HG02885 (cell line): ENCODE results near the gene PPTC7.
"Not testable (repeated sequence)": the region's sequence is repeated elsewhere in the genome, so short reads cannot be mapped to it uniquely, and the experiment has no call there.

ENCODE experiments used
- ATAC-seq: cut with Tn5 transposase; IDR thresholded peaks from one replicate; pipeline ENCODE4 v1.9.1; 2021; ENCODE audit warnings: mild to moderate bottlenecking; ENCODE audit not compliant: unreplicated experiment, poor library complexity

The PPTC7 gene

DNA sequence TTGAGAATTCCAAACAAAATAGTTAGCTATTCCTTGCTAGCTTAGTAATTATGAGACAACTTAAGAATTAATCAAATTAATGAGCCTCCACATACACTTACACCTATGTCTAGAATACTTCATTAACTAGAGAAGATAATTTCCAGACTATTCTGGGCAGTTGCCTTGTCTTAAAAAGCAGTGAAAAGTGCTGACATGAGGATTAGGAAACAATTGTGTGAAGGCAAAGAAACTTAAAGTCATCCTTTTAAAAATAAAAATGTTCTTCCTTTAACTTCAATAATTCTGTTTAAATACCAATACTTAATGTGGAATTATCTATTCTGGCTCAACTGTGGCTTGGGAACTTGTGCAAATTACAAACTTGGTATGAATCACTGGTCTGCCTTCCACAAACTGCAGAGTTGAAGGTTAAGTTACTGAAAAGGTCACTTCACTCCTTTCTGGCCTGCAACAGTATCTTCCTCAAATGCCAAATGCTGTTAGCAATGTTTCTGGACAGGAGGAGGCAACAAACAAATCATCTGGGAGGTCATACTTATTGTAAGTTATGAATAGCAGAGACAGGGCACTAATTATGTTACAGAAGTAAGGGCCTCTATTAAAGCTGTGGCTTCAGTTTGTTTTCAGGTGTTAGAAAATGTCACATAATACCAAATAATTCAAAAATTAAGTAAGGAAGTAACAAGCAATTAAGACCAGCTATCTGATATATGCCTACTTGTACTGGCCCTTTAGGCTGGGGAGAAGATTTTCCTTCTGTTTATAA is 19.2 kb downstream of the PPTC7 start:
- ATAC-seq: no peak

DNA sequence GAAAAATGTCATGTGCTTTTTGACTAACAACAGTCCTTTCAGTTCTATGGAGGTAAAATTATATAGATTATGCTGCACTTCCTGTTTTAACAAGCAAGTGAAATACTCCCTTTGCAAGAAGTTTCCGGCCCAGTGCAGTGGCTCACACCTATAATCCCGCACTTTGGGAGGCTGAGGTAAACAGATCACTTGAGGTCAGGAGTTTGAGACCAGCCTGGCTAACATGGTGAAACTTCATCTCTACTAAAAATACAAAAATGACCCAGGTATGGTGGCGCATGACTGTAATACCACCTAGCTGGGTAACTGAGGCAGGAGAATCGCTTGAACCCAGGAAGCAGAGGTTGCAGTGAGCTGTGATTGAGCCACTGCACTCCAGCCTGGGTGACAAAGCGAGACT is 20.7 kb downstream of the PPTC7 start:
- ATAC-seq: not testable (repeated sequence)

DNA sequence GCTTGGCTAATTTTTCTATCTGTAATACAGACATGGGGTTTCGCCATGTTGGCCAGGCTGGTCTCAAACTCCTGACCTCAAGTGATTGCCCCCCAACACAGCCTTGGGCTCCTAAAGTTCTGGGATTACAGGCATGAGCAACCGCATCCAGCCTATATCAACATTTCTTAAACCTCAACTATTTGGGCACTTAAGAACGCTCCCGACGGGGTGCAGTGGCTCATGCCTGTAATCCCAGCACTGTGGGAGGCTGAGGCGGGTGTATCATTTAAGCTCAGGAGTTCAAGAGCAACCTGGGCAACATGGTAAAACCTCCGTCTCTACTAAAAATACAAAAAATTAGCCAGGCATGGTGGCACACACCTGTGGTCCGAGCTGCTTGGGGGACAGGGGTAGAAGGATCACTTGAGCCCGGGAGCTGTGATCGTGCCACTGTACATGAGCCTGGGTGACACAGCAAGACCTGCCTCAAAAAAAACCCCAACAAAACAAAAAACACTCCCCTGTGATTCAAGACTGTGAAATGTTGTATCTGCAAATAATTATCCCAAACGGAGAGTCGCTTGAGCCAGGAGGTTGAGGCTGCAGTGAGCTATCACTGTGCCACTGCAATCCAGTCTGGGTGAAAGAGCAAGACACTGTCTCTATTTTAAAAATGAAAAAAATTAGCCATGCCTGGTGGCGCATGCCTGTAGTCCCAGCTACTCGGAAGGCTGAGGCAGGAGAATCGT is 21.5 kb downstream of the PPTC7 start:
- ATAC-seq: no peak

DNA sequence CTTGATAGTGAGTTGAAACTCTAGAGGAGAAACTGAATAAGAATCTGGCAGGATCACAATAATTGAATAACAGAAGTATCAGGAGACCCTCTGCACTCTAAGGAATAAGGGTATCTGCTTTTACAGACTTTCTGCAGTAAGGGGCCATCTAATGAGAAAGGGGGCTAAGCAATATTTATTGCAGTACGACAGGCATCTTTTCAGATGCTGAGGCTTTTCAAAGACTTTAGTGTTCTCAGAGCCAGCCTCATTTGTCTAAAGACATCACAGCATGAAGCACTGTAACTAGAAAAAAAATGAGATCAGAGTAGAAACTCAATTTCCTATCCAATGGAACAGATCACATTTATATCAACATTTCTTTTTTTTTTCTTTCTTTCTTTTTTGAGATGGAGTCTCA is 22.2 kb downstream of the PPTC7 start:
- no peak for ATAC-seq

DNA sequence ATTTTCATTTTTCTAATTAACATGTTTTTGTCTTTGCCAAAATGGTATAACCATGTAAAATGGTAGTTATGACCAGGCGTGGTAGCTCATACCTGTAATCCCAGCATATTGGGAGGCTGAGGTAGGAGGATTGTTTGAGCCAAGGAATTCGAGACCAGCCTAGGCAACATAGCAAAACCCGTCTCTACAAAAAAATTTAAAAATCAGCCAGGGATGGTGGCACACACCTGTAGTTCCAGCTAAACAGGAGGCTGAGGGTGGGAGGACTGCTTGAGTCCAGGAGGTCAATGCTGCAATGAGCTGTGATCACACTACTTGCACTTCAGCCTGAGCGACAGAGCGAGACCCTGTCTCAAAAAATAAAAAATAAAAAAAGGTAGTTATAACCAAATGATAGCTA is 23.1 kb downstream of the PPTC7 start:
- ATAC-seq: no peak

DNA sequence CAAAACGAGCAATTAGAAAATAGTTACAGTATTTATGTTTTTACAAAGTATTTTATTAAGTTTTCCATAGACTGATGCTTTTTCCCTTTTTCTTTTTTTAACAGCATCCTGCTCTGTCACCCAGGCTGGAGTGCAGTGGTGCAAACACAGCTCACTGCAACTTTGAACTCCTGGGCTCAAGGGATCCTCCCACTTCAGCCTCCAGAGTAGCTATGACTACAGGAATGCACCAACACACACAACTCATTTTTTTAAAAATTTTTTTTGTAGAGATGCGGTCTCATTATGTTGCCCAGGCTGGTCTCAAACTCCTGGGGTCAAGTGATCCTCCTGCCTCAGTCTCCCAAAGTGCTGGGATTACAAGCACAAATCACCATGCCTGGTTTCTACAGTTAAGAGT is 24.2 kb downstream of the PPTC7 start:
- not testable (repeated sequence) for ATAC-seq

DNA sequence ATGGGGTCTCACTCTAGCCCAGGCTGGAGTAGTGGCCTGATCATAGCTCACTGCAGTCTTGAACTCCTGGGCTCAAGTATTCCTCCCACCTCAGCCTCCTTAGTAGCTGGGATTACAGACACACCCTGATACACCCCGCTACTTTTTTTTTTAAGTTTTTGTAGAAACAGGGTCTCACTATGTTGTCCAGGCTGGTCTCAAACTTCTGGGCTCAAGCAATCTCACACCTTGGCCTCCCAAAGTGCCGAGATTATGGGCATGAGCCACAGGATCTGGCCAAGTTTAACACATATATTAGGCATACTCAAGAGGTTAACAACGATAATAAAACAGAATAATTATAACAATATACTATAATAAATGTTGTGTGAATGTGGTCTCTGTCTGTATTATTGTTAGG is 25.8 kb downstream of the PPTC7 start:
- no peak for ATAC-seq

DNA sequence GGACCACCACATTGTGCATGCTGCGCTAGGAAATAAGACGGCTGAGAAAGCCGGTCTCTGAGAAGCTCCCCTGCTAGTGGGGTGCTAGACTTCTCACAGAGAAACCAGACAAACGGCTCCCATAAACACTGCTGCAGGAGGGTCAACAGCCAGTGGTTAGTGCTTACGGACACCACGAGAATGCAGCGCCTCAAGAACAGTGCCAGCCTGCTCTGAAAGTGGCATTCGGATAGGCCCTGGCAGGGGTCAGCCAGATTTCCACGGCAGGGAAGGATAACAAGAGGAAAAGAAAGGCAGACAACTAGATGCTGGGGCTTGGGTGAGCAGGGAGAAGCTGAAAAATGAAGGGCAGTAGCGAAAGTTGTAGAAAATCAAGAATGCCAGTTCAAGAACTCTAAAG is 26.4 kb downstream of the PPTC7 start:
- ATAC-seq: no peak

DNA sequence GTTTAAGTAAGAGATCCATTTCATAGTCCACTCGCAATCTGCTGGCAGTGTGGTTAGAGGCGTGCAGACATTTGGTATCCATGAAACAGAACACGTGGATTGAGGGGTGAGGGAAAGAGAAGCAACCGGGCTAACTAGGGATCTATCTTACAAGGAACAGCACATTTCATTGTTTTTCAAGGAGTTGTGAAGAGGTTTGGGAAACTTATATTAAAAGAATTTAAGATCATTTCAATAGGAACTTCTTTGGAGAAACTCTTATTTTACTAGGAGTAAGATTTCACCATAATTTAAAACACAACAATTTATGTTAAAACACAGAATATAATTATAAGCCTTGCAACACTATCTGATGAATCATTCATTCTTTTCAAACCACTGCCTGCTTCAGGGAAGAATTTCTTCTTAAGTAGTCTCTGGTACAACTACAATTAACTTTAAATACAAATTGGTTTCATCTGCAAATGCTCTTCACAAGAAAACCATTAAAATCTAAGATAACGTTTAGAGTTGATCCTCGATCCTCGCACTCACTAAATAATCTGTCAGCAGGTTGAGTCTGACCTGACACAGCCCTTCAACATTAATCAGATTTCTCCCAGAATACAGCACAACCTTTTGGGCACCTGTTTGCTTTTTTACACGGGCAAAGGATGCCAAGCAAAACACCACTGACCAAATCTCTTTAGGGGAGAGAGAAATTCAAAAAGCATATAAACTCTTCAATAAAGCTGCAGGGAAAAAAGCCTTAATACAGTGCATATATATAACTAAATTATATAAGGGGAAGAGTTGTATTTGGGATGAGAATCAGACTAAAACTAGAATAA is 27.3 kb downstream of the PPTC7 start:
- ATAC-seq: no peak

DNA sequence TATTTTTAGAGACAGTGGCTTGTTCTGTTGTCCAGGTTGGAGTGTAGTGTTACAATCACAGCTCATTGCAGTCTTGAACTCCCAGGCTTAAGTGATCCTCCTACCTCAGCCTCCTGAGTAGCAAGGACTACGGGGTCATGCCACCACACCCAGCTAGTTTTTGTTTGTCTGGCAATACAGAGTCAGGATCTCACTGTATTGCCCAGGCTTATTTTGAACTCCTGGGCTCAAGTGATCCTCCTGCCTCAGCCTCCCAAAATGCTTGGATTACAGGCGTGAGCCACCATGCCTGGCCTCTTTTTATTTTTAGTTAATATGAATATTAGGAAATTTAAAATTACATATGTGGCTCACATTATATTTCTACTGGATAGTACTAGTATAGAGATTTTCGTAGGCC is 28.9 kb downstream of the PPTC7 start:
- no peak for ATAC-seq

DNA sequence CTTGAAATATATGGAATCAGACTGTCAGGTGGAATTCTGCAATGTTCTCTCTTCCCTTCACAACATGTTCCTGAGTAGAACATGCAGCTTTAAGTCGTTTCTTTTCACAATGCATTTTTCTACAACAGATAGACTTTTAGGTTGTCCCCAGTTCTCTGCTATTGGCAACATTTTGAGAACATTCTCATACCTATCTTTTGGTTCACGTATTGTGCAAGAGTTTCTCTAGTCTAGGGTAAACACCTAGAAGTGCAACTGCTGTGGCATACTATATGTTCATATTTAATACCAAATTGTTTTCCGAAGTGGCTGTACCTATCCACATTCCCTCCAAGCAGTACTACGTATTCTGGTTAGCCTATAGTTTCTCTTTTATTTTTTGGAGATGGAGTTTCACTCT is 32.1 kb downstream of the PPTC7 start:
- no peak for ATAC-seq

DNA sequence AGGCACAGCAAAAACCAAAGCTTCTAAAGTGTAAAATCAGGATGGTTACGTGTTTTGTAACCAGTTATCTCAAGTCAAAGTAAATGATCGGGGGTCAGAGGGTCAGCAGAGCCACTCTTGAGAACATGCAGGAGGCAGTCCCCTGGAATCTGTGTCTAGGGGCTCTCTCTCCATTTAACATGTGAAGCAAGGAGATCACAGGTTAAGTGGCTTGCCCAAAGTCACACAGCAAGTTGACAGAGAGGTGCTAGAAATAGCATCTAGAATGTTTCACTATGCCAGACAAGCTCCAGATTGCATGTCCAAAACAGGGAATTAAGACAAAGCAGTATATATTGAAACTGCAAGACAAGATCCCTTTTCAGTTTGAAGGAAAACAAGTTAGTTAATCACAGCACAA is 33.4 kb downstream of the PPTC7 start:
- ATAC-seq: no peak

DNA sequence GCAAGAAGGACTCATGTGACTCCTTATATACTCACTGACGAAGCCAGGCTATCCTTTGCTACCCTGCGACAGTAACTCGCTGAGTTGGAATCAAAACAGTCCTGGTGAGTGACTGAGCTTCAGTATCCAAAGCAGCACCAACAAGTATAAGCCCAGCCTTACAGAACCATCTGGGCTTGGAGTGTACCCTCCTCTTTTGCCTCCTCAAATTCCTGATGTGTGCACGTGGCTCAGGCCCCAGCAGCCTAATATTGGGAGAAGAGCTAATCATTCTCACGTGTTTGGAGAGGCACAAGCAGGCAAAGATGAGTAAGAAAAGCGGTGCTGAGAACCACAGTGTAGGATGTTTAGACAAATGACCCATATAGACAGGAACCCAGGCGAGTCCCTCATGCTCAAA is 34.4 kb downstream of the PPTC7 start:
- no peak for ATAC-seq

DNA sequence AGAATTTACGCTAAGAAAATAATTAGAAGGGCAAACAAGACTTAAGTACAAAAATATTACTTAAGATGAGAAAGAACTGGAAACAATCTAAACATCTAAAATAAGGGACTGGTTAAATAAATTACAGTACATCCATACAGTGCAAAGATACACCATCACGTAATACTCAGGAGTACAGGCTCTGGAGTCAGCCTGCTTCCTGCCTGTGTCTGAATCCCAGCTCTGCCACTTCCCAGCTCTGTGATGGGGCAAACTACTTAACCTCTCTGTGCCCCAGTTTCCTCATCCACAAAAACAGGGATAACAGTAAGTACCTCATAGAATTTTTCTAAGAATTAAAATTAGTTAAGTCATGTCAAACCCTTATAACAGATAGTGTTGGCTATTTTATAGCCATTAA is 36.0 kb downstream of the PPTC7 start:
- ATAC-seq: no peak

DNA sequence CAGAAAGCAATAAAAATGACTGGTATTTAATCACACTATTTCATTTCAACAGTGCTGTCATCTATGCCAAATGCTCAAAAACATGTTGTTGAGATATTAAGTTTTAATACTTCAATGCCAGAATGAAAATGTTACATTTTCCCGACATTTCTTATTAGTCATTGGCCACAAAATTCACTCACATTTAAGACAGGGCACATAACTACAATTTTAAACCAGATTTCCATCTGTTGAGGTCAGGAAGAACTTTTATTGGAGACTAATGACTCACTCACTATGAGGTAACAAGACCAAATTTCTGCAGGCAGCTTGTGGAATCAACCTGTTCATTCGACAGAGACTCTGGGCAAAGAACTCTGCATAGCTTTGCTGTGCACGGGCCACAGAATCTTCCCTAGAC is 36.8 kb downstream of the PPTC7 start:
- ATAC-seq: no peak

DNA sequence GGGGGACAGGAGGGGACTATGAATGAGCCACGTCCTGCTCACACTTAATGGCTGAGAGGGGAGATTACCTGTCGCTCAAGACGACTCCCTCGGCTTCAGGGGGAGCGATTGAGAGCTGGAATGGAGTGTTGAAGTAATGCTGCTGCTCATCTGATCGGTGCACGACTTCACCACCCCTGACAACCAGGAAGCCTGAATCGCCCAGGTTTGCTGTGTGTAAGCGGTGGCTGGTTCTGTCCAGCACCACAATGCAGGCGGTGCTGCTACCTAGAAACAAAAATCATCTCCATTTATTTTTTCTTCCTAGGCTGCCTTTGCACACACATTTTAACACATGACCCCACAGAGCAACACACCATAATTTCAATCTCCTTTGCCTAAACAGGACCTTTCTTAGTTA is 37.3 kb downstream of the PPTC7 start:
- ATAC-seq: no peak

DNA sequence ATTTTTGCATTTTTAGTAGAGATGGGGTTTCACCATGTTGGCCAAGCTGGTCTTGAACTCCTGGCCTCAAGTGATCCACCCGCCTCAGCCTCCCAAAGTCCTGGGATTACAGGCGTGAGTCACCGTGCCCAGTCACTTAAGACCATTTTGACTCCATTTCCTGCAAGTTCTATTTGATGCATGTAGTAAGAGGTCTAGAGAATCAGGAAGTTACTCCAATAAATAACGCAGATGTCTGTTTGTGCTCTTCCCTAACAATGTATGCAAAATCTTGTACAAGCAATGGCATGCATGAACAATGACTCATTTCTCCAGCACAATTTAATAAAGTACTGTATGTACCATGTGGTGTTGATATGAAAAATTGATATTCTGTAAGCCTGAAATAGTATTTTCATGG is 37.9 kb downstream of the PPTC7 start:
- not testable (repeated sequence) for ATAC-seq

DNA sequence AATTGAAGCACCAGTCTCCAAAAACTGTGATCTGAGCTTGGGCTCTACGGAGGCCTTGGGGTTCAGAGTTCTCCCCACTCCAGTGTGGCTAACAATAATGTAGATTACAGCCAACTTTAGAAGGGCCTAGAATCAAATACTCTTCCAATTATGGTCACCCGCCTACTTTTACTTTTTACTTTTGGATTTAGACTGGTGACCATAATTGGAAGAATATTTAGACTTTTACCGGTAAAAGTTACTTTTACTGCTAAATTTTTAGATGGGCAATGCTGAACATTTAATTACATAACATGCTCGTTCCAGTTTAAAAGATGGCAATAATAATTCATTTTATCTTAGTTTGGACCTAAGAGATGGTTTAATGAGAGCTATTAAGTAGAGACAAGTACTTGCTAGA is 39.2 kb downstream of the PPTC7 start:
- ATAC-seq: no peak

DNA sequence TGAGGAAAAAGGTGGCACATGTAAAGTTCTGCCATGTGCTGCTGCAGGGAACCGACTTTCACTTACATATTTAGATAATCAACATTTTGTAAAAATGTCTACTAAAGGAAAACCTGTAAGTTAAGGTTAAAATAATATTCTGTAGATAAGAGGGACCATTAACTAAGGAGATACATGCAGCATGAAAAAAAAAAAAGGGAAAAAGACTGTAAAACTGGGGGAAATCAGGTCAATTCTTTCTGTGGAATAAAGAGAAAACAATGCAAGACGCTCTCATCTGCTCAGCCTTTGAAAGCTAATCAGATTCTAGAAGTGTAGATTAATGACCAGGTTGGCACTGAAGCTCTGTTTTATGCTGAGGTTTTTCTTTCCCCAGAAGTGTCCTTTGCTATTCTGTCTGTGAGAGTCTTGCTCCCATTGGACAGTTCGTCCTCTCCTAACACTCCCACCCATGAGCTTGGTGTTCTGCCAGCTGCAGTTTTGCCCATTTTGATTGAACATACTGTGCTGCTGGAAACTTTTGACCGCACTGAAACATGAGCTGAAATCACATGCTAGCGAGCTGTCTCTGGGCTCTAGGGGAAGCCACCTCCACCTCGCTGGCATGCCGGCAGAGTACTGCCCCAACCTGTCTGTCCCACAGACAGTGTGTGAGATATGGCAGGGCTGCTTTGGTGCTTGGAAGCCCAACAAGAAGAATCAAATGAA is 39.7 kb downstream of the PPTC7 start:
- ATAC-seq: peak; percentile 60

DNA sequence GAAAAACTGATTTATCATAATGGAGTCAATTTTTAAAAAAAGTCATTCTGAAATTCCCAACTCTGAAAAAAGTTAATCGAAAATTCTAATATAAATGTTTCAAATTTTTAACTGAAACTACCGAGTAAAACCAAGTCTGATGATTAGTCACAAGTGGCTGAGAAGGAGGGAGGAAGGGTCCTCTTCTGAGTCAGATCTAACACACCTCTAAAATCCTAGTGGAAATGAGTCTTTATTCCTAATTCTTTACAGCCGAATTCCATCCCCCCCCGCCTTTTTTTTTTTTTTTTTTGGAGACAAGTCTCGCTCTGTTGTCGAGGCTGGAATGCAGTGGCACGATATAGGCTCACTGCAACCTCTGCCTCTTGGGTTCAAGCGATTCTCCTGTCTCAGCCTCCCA is 43.1 kb downstream of the PPTC7 start:
- no peak for ATAC-seq
